Mucosa of gallbladder (tissue), 1 donor: Measurements from ENCODE around the gene VAV2. TPM values are rescaled to one million over a fixed set of nuclear protein-coding genes. Genes with fewer than 3 reads are reported as not detected.

Experiments
- DNase-seq: peaks from one replicate; pipeline ENCODE4 v3.0.0-alpha.2; 2020; ENCODE audit warnings: low spot score
- total RNA-seq: library from RNA; stranded (reverse); gene quantifications from one replicate; pipeline ENCODE4 v1.2.1, GENCODE V29; 2021
- donor health status: DM: no; HTN: no; CAD: no.

Gene VAV2
- total RNA-seq, 1 donor from 2014 or later = 64.4 TPM

DNA sequence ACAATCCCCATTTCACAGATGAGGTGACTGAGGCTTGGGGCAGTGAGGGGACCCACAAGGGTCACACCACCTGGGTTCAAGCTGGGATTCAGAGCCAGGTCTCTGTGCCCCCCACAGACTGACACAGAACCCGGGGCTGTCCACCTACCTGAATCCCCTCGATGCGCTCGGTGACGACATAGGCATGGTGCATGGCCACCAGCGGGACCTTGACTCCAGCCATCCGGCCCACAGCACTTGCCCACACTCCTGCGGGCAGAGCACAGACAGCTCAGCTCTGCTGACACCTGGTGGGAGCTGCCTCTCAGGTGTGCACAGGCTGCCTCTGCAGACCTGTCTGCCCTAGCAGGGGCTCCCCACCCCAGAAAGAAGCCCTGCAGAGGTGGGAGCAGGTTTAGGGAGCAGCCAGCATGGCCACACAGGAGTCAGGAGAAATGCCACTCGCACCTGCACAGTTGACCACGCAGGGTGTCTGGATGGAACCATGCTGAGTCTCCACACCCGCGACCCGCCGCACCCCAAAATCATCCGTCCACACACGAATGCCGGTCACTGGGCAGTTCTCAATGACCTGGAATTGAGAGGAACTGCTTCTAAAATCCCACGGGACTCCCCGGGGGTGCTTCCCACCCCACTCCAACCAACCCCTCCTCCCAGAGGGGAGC is 262.4 kb downstream of the VAV2 start:
- DNase-seq = no peak

DNA sequence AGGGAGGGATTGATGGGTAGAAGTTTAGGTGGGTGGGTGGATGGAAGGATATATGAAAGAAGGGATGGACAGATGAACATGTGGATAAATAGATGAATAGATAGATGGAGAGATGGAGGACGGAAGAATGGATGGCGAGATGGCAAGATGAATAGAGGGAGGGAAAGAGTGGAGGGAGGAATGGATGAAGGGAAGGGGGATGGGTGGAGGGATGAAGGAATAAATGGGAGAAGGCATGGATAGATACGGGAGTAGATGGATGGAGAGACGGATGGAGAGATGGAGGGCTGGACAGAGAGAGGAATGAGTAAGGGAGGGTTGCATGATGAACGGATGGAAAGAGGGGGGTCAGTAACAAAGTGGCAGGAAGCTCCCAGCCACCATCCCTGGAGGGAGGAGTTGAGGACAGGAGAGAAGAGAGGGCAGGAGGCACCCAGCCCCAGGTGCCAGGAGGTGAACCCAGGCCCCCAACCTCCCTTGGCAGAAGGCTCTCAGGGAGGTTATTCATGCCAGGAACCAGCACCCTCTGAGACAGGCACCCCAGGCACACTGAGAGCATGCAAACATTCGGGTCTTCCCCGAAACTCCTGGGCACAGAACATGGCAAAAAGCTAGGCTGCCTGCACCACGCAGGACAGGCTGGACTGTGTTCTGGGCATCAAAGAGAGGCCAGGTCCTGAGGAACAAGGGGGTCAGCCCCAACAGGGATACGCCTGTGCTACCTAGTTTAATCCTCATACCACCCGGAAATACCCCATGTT is 263.1 kb downstream of the VAV2 start:
- DNase-seq = no peak

DNA sequence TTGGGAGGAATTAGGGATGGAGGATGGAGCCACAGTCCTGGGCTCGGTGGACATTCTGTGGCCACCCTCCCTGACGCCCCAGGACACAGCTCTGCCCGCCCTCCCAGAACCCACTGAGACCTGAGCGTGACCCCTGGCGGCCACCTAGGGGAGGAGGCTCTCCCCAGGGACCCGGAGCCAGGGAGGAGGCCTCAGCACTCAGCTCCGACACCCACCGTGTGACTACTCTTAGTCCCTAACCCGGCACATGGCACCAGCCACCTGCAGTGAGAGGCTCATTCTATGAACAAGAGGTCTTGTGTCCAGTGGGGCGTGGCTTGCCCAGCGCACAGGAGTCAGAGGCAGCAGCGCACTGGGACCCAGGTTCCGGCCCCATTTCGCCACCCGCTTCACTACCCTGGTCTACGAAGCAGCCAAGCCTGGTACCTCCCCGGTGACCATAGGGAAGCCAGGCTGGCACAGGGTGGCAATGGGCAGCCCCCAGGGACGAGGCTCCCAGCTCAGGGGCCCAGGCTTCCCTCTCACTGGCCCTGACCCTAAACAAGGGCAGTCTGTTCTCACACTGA is 264.2 kb downstream of the VAV2 start:
- no peak for DNase-seq

DNA sequence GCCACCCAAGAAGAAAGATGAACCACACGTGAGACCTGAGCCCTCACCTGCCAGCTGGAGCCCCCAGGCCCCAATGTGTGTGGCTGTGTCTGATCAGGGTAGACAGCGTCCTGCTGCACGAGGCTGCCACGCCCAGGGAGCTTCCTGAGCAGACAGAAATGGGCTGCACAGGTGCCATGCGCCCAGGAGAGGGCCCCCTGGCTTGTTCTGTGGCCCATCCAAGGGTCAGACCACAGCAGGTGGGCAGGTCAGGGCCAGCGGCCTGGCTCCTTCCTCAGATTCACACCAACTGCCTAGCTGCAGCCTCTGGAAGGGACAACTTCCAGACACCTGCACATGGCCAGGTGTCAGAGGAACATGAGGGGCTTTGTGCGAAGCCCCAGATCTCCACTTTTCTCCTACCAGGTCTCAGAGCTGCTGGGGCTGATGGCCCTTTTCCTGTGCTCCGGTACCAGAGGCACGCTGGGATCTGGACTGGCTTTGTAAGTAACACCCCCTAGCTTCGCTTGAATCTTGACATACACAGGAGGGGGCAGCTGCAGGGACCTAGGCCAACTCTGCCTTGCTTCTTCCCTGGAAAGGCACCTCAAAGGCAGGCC is 264.7 kb downstream of the VAV2 start:
- DNase-seq = no peak

DNA sequence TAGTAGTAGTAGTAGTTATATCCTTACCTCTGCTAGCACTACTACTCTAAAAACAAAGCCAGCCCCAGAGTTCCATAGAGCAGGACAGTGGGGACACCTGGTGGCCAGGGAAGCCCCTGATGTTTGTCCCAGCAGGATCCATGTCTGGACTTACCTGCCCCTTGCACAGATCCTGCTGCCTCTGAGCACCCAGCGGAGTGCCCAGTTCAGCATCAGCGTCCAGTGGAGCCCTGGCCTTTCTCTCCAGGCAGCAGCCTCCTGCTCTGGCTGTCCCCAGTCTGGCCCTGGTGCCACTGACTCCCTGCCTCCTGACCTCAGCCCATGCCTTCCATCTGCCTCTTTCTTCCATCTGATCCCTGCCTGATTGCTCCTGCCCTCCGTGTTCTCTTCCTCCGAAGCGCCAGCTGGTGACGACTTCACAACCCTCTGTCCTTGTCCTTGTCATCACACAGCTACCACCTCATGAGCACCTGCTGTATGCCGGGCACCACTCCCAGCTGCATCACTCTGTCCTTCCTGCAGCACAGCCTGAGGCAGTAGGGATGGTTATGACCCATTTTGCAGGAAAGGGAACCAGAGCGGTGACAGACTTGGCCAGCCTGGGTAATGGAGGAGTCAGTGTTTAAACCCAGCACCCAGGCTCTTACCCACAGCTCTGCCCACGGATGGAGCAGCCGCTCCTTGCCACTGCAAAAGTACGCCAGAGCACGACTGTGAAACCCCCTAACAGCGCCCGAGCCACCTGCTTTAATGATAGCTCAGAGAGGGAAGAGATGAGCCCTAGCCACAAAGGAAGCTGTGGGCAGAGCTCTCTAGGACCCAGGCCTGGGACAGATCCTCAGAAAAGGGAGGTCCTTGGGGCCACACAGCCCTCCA is 265.5 kb downstream of the VAV2 start:
- peak; percentile 46 for DNase-seq

DNA sequence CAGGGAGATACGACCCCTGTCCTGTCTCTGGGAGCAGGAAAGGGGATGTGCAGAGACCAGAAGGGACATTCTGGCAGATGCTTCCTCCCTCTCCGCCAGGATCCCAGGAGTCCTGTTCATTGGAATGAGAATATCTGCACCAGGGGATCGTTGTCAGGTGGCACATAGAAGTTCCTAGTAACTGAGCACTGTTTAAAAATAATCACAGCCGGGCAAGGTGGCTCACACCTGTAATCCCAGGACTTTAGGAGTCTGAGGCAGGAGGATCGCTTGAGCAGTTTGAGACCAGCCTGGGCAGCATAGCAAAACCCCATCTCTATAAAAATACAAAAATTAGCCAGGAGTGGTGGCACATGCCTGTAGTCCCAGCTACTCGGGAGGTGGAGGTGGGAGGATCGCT is 266.2 kb downstream of the VAV2 start:
- DNase-seq = no peak

DNA sequence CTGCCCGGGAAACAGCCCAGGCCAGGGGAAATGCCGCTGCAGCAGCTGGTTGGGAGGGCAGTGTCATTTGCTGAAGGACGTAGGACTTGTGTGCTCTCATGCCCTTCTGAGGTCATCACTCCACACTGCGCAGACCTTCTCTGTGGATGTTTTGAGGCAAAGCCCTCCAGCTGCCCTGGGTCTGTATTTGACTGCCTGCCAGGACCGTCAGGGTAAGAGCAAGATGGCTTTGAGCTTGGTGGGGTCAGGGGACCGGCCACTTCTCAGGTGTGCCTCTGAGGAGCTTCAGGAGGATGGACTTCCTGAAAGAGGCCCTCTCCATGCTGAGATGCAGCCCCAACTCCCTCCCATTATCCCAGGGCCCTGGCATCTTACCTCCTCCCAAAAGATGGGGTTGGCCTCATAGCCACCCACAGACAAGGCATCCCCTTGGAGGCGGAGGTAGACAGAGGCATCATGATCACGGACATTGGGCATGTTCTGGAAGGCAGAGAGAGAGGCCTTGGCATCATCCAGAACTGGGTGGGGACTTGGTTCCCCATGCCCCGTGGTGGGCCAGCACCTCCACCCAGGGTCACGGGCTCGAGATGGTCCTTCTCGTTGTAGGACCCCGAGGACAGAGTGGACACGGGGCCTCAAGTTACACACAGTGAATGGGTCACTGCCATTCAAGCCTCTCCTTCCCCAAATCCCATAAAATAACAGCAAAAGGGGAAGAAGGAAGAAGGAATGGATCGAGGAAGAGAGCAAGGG is 273.4 kb downstream of the VAV2 start:
- no peak for DNase-seq

DNA sequence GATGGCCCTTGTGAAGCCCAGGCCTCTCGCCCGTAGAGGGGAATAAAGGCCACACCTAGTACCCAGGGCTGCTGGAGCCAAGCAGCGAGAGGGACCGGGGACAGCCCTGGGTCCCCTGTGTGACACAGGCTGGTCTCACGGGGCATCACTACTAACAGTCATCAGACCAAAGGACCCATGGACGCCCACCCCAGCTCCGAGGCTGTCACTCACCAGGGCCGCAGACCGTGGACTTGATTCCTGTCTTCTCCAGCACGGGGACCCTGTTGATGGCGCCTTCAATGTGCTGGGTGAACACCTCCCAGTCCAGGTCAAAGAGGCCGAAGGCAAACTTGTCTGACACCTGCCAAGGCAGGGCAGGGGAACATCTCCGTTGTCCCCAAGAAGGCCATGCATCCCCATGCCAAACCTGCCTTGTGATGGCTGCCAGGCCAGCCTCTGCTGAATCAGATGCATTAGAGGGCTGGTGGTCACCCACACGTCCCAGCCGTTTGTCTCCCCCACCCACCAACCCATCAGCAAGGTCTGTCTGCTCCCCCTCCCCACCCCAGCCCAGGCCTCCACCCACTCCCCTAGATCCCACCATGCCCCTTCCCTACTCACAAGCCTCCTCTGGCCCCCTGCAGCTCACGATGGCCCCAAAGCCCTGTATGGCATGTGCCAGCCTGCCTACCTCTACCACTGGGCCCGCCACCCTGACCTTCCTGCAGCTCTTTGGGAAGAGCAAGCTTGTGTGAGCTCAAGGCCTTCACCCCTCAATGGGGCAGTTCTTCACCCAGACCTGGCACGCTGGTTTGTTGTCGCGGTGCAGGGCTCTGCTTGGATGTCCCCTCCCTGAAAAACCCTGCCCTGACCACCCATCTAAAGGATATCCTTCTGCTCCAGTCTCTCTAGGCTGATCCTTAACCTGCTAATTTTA is 274.8 kb downstream of the VAV2 start:
- DNase-seq = no peak

DNA sequence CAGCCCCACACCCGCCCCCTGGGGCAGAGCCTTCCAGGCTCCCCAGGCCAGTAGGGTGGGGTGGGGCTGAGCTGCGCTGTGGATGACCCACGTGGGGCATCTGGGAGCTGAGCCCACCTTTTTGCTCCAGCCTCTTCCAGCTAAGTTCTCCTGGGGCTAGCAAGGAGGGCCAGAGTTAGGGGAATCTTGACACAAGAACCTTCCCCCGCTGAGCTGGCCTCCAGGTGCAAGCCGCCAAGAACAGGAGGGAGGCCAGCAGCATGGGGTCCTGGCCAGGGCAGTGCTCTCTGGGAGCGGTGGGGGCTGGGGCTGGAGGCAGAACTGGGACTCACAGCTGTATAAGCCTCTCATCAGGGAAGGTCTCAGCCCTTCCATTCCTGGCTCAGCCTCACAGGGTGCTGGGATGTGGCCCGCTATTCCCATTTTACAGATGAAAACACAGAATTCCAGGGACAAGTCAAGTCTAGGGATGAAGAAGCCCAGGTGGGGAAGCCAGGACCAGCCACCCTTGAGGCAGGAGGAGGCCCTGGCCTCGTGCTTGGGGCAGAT is 275.5 kb downstream of the VAV2 start:
- no peak for DNase-seq

DNA sequence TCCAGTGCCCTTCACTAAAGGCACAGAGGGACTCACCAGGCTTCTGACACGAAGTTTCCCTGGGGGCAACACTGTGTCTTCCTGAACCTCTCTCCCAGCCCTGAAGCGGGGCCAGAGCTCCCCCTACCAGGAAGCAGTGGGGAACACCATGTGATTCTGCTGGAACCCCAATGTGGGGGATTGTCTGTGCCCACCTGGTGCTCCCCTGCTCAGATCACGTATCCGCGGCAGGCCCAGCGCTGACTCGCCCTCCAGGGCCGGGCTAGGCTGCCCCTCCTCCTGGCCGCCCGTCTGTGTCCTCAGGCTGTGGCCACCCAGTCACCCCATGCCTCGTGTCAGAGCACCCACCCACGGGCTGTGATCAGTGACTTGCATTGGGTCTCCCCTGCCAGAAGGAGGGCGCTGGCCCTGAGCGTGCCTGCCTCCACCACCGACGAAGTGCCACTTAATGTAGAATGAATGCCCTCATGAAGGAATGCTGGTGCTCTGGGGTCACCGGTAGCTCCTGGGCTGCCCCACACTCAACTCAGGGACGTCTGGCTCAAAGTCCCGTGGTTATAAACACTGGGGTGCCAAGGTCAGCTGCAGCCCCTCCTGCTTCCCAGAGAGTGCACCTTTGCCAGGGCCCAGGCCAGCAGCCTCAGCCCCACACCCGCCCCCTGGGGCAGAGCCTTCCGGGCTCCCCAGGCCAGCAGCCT is 276.1 kb downstream of the VAV2 start:
- no peak for DNase-seq

DNA sequence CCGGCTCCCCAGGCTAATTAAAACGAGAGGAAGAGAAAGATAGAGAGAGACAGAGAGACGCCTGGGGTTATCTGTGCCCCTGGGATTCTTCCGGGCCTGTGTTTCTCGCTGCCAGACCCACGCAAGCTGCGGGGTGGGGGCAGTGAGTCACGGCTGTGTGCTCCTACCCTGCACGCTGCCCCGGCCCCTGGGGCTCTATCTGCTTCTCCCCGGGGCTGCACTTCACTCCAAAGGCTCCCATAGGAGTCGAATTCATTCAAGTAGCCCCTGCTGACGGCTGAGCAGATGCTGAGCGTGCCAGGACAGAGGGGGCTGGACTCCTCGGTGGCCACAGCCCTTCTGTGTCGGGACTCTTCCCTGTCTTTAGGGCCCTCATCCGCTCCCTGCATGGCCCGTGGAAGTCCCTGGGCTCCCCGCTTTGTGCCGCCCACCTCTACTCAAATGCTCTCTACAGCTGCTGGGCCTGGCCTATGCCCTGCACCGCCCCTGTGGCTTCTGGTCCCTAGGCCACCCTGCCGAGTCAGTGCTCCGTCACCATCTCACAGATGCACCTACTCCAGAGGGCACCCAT is 276.7 kb downstream of the VAV2 start:
- no peak for DNase-seq

DNA sequence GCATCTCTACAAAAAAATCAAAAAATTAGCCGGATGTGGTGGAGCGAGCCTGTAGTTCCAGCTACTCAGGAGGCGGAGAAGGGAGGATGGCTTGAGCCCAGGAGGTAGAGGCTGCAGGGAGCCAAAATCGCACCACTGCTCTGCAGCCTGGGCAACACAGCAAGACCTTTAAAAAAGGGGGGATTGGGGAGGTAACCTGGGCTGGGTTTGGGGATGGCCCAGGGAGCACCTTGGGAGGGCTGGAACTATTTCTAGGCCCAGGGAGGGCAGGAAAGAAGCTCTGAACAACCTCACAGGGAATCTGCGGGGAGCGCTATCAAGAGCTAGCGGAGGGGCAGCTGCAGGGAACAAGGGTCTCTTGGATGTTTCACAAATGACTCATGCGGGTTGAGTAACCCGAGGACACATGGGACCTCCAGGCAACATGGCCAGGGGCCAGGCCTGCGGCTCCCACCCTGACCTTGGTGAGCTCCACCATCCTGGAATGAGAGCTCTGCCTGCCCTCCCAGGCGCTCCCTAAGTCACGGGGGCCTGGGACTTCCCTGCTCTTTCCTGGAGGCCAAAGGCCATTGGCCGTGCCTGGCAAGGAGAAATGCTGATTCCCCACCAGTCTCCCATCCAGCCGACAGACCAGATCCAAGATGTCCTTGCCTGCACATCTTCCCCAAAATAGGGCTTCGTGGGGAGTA is 277.4 kb downstream of the VAV2 start:
- no peak for DNase-seq

DNA sequence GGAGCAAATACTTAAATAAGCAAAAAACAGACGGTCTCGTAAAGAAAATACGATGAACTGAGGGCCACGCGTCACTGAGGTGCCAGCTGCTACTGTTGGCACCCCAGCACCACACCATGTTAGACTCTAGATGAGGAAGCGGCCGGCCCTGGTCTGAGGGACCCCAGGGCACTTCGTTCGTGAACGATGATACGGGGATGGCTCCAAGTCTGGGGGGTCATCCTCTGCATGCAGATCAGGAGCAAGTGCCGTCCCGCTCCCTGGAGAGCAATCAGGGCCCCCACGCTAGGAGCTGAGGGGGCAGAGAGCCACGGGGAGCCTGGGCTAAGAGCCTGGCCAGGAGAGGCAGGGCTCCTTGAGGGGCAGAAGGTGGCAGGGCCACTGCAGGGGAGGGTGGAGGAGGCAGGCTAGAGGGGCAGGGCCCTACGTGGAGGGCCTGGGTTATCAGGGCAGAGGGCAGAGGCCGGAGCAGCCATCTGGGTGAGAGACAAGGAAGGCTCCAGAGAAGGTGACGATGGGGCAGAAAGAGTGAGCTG is 278.1 kb downstream of the VAV2 start:
- DNase-seq = no peak

DNA sequence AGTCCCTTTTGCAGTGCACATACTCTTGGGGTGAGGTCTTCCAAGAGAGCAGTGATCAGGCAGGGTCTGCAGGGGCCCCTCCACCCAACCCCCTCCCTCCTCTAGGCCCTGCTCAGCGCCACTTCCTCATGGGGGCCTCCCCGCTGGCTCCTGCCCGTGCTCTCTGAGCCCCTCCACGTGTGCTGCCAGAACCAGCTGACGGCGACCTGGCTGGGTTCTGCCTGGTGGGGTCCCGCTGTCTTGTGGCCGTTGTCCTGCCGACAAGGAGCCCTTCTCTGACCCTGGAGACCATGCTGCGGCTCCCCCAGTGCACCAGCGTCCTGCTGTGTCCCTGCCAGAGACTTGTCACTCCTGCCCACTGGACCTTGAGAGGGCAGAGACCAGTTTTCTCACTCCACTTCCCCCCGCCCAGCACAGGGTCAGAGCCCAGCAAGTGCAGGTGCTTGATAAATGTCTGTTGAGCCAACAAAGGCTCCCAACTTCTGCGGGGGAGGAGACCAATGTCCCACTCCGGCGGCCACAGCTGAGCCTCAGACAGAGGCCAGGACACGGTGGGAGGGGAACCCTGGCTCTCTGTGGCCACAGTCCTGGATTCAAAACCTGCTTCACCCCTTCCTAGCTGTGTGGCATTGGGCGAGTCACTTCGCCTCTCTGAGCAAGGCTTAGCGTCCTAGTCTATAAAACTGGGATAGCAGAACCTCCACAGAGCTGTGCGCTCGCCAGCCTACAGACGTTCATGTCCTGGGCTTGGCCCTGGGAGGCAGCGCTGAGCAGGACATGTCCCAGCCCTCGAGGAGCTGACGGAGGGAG is 278.8 kb downstream of the VAV2 start:
- no peak for DNase-seq

DNA sequence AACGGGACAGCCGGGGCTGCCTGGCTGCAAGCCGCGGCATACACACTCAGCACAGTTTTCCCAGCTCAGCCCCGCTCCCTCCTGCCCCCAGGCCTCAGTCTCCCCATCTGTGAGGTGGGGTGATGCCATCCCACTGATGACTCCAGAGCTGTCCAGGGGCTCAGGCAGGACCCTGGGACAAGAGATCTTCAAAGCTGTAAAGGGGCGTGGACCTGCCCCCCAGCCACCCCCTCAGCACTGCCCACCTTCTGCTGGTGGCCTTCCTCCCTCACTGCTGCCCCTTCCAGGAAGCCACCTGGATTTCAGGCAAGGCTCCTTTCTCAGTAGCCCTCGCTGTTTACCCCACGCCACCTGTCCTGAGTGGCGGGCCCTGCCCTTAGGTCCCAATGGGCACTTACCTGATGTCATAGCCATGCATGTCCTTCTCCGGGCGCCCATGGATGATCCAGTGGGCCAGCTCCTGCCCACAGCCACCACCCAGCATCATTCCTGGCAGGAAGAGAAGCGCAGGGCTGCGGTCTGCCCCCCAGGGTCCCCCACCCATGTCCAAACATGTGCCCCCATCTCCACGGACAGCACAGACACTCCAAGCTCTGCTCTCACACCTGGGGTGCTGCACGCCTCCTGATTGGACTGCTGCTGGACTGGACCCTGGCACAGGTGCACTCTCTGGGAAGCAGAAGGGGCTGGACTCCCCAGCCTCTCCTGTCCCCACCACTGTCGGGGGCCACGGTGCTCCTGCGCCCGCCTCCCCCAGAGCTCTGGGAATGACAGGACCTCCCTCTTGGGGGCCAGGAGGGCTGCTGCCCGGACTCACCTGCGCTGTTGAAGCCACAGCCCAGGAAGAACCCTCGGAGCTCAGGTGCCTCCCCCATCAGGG is 279.7 kb downstream of the VAV2 start:
- DNase-seq = no peak
